ENCODE measurements around the gene ZNF576. TPM values are rescaled to one million over a fixed set of nuclear protein-coding genes. Genes with fewer than 3 reads are reported as not detected.
"Not testable (repeated sequence)": the region's sequence is repeated elsewhere in the genome, so short reads cannot be mapped to it uniquely, and the experiment has no call there.

ZNF576 gene
- total RNA-seq, 2 donors from 2014 or later: 10.7 to 12.3 TPM

DNA sequence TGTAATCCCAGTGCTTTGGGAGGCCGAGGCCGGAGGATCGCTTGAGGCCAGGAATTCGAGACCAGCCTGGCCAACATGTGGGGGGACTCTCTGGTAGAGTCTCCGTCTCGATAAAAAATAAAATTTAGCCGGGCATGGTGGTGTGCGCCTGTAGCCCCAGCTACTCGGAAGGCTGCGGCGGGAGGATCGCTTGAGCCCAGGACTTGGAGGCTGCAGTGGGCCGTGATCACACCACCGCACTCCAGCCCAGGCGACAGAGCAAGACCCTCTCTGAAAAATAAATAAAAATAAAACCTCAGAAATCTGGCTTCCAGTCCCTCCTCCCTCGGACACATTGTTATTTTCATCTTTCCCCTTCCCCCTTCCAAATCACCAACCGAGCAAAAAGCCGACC is 793 bp upstream of the ZNF576 start:
- ATAC-seq (peak; percentile 3 to 37), DNase-seq (no peak)
- intact Hi-C loops (cut with DNase I): no loop called here

DNA sequence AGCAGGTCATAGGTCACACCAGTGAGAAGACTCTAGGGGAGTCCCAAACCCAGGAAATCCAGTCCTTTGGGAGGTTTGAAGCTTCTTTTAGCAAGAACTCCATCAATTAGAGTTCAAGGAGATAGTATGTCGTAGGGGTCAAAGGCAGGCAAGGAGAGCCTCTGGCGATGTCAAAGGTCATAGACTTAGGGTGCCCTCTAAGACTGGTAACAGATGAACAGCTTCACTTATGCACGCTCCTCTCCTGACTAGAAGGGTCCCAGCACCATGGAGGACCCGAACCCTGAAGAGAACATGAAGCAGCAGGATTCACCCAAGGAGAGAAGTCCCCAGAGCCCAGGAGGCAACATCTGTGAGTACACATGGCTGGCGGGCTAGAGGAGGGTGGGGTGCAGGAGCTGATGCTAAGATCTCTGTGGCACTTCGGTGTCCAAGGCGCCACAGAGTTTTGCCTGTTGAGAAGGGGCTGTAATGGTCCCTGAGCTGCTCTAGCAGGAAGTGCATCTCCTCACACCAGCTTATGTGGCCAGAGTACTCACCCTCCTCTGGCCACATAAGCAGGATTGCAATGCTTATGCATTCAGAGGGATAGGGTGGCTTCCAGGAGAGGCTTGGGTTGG is 557 bp downstream of the ZNF576 start:
- ATAC-seq: no peak
- intact Hi-C loops (cut with DNase I): loop anchor here in 1 of 2 donors (1.0 kb wide), 2 partner anchors 22 kb away; partner anchors contain the start of genes PINLYP, XRCC1 and ZNF428
- DNase-seq: no peak

DNA sequence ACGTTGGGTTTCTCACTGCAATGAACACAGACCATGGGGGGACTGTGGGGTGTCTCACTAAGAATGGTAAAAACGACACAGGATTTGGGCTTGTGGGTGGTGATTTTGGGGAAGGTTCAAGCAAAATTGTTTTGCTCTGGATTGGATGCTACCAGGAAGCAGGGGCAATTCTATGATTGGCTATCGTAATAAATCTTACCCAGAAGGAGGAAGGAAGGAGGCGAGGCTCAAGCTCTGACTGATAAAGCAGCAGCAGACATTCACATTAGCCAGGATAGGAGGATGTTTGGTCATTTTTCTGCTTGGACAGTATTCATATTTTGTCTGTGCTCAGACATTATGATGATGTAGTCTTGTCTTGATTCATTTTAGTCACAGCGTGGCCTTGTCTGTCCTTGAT is 1.5 kb downstream of the ZNF576 start:
- DNase-seq (no peak), ATAC-seq (no peak)
- intact Hi-C loops (cut with DNase I): no loop called here

DNA sequence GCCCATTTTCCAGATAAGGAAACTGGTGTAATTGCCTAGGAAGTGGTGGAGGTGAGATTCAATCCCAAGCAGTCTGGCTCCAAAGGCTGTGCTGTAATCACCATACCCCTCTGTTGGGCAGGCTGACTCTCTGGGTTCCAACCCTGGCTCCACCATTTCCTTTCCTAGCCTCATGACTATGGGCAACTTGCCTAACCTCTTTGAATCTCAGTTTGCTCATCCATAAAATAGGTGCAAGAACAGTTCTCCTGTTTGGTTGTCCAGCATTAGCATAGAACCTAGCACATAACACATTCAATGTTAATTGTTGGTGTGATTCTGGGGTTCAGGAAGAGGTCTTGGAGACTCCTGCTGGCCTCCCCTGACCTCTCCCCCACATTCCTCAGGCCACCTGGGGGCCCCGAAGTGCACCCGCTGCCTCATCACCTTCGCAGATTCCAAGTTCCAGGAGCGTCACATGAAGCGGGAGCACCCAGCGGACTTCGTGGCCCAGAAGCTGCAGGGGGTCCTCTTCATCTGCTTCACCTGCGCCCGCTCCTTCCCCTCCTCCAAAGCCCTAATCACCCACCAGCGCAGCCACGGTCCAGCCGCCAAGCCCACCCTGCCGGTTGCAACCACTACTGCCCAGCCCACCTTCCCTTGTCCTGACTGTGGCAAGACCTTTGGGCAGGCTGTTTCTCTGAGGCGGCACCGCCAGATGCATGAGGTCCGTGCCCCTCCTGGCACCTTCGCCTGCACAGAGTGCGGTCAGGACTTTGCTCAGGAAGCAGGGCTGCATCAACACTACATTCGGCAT is 2.2 kb downstream of the ZNF576 start:
- intact Hi-C loops (cut with DNase I): no loop called here
- ATAC-seq (no peak), DNase-seq (no peak)

DNA sequence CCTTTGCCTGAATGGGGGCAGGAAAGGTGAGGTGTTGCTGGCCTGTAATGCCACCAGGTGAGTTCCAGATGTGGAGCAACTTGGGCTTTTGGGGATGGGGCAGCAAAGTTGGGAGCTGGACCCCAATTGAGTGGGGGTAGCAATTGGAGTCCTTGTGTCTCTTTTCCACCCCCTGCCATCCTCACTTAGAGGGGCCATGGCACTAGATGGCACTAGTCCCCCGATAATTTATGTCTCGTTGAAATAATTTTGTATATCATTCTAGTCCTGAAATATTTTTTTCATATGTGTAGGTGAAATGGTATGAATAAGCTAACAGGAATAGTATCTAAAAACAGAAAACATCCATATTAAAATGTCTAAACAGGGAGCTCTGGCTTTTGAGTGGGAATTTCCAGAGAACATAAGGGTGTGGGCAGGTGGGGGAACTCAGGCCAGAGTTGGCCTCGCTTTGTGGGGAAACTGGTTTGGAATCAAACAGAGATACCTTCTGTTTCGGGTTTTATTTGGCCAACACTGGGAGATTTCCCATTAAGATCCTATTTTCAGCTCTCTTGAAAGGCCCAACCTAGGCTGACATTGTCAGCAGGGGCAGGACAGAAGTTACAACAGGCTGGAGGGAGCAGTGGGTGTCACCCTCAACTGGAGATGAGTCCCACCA is 3.4 kb downstream of the ZNF576 start:
- no peak for ATAC-seq
- intact Hi-C loops (cut with DNase I): no loop called here
- no peak for DNase-seq

DNA sequence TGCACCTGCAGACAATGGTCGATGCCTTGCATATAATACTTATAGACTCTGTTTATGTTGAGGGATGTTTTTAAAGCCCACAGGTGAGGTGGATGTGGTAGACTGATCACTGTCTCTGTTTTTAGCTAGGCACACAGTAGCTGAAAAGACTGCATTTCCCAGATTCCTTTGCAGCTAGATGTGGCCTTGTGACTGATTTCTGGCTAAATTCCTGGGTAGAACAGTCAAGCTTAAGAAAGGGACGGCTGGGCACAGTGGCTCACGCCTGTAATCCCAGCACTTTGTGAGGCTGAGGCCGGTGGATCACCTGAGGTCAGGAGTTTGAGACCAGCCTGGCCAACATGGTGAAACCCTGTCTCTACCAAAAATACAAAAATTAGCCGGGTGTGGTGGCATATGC is 3.9 kb downstream of the ZNF576 start:
- ATAC-seq; DNase-seq; intact Hi-C loops (cut with DNase I): not testable (repeated sequence)

DNA sequence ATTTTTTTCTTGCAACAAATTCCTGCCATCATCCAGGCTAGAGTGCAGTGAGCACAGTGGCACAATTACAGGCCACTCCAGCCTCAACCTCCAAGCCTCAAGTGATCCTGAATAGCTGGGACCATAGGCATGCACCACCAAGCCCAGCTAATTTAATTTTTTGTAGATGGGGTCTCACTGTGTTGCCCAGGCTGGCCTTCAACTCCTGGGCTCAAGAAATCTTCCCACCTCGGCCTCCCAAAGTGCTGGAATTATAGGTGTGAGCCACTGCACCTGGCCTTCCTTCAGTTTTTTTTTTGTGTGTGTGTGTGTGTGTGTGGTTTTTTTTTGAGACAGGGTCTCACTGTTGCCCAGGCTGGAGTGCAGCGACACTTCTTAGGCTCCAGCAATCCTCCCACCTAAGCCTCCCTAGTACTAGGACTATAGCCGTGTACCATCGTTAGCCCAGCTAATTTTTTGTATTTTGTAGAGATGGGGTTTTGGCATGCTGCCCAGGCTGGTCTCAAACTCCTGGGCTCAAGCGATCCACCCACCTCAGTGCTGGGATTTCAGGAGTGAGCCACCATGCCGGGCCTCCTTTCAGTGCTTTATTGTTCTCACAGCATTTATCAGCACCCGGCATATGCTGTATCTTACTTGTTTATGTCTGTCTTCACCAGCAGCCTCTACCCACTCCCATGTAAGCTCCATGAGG is 9.6 kb downstream of the ZNF576 start:
- intact Hi-C loops (cut with DNase I): no loop called here
- ATAC-seq (no peak), DNase-seq (no peak)

DNA sequence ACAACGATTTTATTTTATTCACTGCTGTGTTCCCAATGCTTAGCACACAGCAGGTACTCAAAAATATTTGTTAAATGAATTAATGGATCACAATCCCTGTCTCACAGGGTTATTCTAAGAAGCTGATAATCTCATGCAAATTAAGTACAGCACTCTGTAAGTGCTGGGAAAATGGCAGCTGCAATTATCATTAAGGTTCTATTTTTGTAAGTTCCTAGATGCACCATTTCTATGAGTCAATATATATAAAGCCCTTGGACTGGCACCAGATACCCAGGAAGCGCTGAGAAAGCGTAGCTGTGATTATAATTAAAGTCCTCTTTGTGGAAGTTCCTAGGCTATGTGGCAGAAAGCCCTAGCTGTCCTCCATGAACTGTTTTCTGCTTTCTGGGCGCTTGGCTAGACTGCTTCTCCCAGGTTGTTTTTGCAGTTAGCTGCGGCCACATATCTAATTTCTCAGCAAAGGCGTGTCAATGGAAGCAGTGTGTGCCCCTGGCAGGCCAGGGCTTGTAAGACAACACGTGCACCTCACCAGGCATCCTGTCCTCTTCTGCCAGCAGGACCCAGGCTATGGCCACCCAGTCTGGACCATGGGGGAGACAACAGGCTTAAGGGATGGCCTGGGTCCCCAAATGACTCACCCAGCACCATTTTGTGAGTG is 10.3 kb downstream of the ZNF576 start:
- intact Hi-C loops (cut with DNase I): no loop called here
- no peak for DNase-seq
- no peak for ATAC-seq

DNA sequence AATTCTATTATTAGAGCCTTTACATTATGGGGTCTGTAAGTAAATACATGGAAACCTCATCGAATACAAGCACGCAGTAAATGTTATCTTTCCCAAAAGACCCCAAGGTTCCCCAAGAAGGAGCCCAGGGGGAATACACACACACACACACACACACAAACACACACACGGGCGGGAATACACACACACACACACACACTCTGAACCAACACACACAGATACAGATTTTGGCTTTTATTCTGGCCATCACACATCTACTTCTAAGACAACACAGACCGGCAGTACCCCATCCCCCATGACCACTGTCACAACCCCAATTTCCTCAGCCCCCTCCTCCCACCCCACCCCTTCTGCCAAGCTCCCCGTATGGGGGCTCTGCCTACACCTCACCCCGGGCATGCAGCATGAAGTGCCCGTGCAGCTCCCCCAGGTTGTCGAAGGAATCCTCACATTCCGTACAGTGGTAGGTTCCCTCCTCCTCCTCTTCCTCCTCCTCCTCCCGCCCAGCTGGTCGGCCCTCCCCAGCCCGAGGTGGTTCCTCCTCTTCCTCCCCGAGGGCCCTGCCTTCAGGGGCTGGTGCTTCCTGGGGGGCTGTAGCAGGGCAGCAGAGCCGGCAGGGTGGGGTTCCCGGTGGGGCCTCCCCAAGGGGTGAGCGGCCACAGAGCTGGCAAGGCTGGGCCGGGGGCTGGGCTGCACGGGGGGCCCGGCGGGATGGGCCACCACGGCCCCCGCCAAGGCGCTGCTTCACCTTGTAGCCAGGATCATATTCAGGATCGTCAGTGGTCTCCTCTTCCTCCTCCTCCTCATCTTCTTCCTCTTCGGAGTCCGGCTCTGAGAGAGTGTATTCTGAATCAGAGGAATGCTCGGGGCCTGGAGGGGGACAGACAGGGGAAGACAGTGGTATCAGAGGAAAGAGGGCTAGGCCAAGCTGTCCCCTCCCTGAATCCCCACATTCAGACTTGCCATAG is 11.1 kb downstream of the ZNF576 start:
- ATAC-seq (peak in 1 of 2 donors; percentile 14), DNase-seq (no peak)
- intact Hi-C loops (cut with DNase I): no loop called here

DNA sequence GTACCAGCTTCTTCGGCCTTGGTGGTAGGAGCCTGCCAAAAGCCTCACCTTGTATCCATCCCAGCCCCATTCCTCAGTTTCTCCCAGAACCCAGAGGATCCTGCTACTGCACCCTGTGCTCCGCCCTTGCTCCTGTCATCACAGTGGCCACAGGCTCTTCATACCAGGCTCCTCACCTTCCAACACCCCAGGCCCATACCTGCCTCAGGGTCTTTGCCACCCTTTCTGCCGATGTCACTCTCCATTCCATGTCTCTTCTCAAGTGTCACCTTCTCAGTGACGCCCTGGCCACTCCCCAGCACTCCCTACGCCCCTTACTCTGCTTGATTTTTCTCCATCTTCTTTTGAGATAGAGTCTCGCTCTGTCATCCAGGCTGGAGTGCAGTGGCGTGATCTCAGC is 13.5 kb downstream of the ZNF576 start:
- DNase-seq (no peak), ATAC-seq (no peak)
- intact Hi-C loops (cut with DNase I): no loop called here

DNA sequence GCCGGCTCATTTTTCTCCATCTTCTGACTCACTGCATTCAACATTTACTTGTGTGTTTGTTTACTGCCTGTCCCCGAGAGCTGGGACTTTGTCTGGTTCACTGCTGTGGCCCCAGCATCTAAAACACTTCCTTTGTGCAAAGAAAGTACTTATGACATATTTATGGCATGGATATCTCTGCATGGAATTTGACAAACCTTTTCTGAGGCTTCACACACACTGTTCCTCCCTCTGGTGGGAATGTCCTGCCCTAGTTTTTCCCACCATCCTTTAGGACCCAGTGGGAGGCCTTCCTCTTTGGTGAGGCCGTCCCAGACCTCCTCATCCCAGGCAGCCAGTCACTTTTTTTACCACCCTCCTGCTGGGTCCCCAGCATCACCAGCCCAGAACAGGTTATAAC is 14.1 kb downstream of the ZNF576 start:
- intact Hi-C loops (cut with DNase I): no loop called here
- no peak for ATAC-seq
- no peak for DNase-seq

DNA sequence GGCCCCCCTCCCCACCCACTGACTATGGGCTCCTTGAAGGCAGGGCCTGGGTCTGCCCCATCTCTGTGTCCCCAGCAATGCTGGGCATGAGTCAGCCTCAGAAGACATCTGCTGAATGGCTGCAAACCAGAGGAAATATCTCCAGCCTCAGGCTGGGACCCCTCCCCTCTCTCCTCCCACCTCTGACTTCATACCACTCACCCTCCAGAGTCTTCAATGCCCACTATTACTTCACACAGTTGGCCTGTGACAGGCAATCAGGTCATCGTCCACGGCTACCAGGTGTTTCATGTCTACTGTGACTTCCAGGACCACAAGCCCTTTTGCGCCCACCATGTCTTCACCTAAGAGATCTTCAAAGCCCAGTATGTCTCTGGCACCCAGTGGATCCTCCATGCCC is 15.4 kb downstream of the ZNF576 start, which contains the start of gene SRRM5:
Gene SRRM5, plus strand, starts transcription at position 301 of the 400 bp plus-strand sequence. Its CDS starts 34 bp downstream, at position 335.
- intact Hi-C loops (cut with DNase I): no loop called here
- DNase-seq (no peak), ATAC-seq (no peak)

DNA sequence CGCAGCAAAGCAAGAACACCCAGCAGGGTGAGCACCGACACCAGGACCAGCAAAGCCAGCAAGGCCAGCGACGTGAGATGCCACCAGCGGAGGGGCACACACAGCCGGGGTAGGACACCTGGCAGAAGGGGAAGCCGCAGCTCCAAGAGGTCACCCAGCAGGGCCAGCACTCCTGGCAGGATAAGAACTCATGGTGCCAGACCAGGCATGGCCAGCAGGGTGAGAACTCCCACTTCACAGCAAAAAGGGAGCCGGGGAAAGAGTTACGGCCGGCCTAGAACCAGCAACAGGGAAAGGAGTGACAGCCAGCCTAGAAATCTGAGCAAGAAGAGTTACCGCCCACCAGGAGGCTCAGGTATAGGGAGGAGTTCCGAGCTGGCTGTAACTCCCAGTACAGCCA is 16.0 kb downstream of the ZNF576 start:
- no peak for DNase-seq
- intact Hi-C loops (cut with DNase I): no loop called here
- peak in 1 of 2 donors; percentile 15 for ATAC-seq

DNA sequence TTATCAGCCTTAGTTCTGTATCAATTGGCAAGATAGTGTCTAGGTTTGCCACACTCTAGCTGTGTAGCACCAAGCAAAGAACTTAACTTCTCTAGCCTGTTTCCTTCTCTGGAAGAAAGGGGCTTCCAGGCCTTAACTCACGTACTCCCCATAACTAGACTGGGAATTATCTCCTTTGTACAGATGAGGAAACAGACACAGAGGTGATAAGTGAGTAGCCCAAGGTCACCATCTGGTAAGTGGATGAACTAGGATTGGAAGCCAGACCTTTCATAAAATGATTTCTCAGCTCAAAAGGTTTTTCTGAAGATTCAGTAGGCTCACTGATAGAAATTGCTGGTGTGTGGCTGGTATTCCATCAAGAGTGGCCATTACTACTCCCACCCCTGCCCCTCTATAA is 19.9 kb downstream of the ZNF576 start:
- no peak for DNase-seq
- intact Hi-C loops (cut with DNase I): no loop called here
- ATAC-seq: no peak

DNA sequence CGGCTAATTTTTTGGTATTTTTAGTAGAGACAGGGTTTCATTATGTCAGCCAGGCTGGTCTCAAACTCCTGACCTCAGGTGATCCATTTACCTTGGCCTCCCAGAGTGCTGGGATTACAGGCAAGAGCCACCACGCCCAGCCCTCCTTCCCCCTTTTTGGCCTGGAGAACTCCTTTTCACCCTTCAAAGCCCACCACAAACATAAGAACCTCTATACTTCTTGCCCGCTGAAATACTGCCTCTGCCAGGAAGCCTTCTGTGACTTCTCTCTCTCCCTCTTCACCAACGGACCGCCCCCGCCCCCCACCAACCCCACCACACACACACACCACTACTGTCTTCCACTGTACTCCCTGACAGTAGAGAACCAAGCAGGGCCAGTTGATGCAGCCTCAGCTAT is 20.6 kb downstream of the ZNF576 start:
- intact Hi-C loops (cut with DNase I): no loop called here
- no peak for ATAC-seq
- no peak for DNase-seq

DNA sequence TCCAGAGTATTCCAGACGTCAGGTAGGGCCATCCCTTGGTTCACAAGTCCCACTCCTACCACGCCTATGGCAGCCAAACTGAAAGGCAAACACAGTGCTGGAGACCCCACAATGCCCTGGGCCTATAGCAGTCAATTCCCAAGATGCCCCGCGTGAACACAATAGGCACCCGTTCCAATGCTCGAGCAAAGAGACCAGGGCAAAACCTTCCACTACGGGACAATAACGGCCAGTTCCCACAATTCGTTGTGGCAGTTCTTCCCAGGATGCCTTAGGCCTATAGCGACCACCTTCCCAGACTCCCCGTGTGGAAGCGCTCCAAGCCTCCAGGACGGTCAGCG is 22.5 kb downstream of the ZNF576 start:
- intact Hi-C loops (cut with DNase I): loop anchor here in 1 of 2 donors (1.0 kb wide), 1 partner anchor 23 kb away; the partner anchor contains the start of genes IRGQ and ZNF576
- ATAC-seq: peak; percentile 20 to 34
- DNase-seq: no peak

DNA sequence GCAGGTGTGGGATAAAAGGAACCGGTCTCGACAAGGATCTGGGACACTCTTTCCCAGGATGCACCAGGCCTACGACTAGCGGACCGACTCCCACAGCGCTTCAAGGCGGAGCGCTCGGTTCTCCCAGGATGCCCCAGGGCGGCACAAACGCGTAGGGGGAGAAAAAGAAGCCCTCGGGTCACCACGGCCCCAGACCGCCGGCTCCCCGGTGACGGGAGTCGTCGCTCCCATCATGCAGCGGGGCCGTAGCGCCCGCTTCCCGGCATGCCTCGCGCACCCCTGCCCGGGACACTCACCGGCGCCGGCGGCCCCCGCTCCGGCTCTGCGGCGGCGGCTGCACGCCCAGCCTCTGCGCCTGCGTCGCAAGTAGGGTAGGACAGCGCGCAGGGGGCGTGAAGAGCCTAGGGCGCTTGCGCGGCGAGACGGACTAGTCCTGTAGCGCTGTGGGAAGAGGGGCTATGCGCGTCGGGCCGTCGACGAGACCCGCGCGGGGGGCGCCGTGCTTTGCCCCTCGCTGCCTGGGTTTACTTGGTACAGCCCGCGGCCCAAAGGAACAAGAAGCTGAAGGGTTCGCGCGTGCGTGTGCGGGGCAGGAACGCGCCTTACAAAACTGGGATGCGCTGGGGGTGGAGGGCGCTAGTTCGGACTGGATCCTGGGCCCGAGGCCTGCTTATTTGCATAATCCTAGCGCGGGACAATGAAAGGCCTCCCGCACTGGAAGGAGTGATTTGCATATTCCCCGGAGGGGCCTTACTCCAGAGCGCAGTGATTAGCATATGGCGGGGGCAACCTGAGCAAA is 23.1 kb downstream of the ZNF576 start, which contains the start of gene ZNF428:
Gene ZNF428, minus strand, starts transcription at position 368 of the 799 bp plus-strand sequence. CDS start 5,325 bp downstream, outside the sequence.
- intact Hi-C loops (cut with DNase I): loop anchor here in 1 of 2 donors (1.0 kb wide), 1 partner anchor 23 kb away; the partner anchor contains the start of genes IRGQ and ZNF576
- DNase-seq (peak; percentile 88), ATAC-seq (peak; percentile 96 to 97)

All from left cardiac atrium (tissue), 4 donors.